Dendritic cell treated with granulocyte-macrophage colony-stimulating factor and Interleukin-4, amounts not matched to agents 40 ng/mL and 50 ng/mL, for 4 days (primary cell): ENCODE data around the gene RAMP1.

Experiments used
- H3K27ac Mint-ChIP-seq: one replicate; pipeline ENCODE4 v1.8.0; 2022; ENCODE audit warnings: mild to moderate bottlenecking, mixed read lengths
- H3K27me3 Mint-ChIP-seq: one replicate; pipeline ENCODE4 v1.8.0; 2022; ENCODE audit warnings: mild to moderate bottlenecking, mixed read lengths
- H3K36me3 Mint-ChIP-seq: one replicate; pipeline ENCODE4 v1.8.0; 2022; ENCODE audit warnings: low read depth, mixed read lengths
- H3K4me1 Mint-ChIP-seq: one replicate; pipeline ENCODE4 v1.8.0; 2022; ENCODE audit warnings: low read depth, mixed read lengths
- H3K4me3 Mint-ChIP-seq: one replicate; pipeline ENCODE4 v1.8.0; 2022; ENCODE audit warnings: mild to moderate bottlenecking, moderate library complexity, mixed read lengths
- H3K9me3 Mint-ChIP-seq: one replicate; pipeline ENCODE4 v1.8.0; 2022; ENCODE audit warnings: mixed read lengths
- intact Hi-C: fragments of 100-400 bp; cut with micrococcal nuclease; formaldehyde crosslinking; loops from one replicate; pipeline ENCODE4 v1.15.0; 2022

RAMP1 gene

DNA sequence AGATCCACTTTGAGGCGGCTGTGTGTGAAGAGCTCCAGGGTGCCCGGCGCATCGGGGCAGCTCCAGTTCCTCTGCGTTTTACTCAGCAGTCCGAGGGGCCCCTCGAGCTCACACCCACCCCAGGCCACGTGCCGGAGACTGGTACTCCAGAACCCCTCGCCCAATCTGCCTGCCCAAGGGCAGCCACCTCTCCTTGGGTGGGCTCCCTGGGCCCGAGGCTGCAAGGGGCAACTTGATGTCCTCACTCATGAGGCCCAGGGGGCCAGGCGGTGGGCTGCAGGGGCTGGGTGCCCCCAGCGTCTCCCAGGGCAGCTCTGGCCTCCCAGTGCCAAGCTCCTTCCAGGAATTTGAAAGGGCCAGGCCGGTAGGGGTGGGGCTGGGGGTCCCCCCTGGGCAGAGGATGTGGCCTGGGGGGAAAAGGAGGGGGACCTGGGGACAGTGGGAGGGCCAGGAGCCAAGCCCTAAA, 16.7 kb downstream of the RAMP1 start:
- peaks cover 36% of the 10 kb centered on the region for H3K27me3 Mint-ChIP-seq

DNA sequence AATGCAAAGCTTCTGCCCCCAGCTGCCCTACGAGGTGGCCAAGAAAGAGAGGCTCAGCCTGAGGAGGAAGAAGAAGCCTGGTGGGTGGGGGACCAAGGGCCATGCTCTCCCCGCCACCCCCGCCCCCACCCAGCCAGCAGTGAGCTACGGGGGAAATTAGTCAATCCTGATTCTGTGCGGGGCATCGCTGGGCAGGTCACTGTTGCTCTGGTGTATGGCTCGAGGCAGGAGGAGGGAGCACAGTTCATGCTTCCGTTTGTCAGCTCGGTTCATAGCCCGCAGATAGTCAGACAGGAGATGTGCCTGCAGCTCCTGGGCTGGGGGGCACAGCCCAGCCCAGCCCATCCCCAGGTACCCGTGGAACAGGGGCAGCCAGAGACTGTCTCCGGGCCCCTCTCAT, 17.1 kb downstream of the RAMP1 start:
- H3K27me3 Mint-ChIP-seq: peaks cover 33% of the 10 kb centered on the region
- no peaks in the 10 kb centered on the region for H3K9me3 Mint-ChIP-seq
- H3K27ac Mint-ChIP-seq: peak overlapping the region; percentile 60
- intact Hi-C loops: no loop called here
- no peak overlapping the region for H3K4me3 Mint-ChIP-seq
- peaks cover 97% of the 10 kb centered on the region for H3K36me3 Mint-ChIP-seq
- H3K4me1 Mint-ChIP-seq: peaks cover 82% of the 10 kb centered on the region

More for the DNA sequence above, 16.7 kb downstream of the RAMP1 start:
- Mint-ChIP-seq H3K9me3 (no peaks in the 10 kb centered on the region), H3K4me1 (peaks cover 82% of the 10 kb centered on the region), H3K36me3 (peaks cover 97% of the 10 kb centered on the region), H3K27ac (peak overlapping the region; percentile 60), H3K4me3 (no peak overlapping the region)
- intact Hi-C loops: no loop called here

DNA sequence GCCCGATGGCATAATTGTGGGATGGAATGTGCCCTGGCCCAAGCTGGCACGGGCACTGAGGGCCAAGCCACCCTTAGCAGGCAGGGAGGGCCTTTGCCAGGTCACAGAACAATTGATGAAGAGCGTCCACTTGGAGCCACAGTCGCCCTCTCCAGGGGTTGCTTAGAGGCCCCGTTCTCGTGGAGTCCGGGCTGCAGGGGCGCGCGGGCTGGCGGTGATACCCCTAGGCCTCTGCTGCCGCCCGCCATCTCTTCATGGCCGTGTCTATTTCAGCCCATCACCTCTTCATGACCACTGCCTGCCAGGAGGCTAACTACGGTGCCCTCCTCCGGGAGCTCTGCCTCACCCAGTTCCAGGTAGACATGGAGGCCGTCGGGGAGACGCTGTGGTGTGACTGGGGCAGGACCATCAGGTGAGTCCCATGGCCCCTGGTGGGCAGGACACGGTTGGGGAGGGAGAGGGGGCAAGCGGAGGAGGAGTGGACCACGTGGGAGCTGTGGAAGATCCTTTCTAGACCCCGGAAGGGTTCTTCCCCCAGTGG, 17.6 kb downstream of the RAMP1 start:
- Mint-ChIP-seq H3K27ac (peak overlapping the region; percentile 60), H3K4me1 (peaks cover 79% of the 10 kb centered on the region), H3K27me3 (peaks cover 31% of the 10 kb centered on the region), H3K4me3 (no peak overlapping the region), H3K9me3 (no peaks in the 10 kb centered on the region), H3K36me3 (peaks cover 97% of the 10 kb centered on the region)
- intact Hi-C loops: no loop called here

DNA sequence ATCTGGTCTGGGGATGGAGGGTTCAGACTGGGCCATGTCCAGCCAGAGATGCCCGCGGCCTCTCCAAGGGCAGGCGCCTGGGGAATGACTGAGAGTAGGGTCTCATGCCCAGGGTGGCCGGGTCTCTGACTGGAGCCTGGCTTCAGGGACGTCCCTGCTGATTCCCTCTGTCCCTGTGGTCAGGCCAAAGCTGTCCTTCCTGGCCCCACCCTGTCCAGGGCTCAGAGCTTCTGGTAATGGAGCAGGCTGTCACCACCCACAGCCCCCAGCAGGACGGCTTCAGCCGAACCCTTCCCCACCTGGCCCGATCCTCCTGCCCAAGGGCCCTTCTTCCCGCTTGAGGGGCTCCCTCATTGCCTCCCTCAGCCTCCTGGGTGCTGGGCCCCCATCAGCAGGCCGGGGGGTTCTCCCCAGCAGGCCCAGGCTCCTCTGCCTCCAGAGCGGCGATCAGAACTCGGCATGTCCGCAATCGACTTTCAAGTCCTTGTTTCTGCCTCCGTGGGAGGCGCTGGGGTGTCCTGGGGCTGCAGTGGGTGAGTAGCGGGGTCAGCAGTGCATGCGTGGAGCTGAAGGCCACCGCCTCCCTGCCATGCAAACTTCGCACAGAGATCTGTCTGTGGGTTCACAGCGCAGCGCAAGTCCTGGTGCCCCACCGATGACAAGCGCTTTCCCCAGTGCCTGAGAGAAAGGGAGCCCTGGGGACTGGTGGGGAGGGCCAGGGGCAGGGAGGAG, 18.3 kb downstream of the RAMP1 start:
- peak overlapping the region; percentile 60 for H3K27ac Mint-ChIP-seq
- H3K27me3 Mint-ChIP-seq: peaks cover 25% of the 10 kb centered on the region
- H3K9me3 Mint-ChIP-seq: no peaks in the 10 kb centered on the region
- H3K4me1 Mint-ChIP-seq: peaks cover 79% of the 10 kb centered on the region
- H3K4me3 Mint-ChIP-seq: no peak overlapping the region
- intact Hi-C loops: no loop called here
- H3K36me3 Mint-ChIP-seq: peaks cover 97% of the 10 kb centered on the region

DNA sequence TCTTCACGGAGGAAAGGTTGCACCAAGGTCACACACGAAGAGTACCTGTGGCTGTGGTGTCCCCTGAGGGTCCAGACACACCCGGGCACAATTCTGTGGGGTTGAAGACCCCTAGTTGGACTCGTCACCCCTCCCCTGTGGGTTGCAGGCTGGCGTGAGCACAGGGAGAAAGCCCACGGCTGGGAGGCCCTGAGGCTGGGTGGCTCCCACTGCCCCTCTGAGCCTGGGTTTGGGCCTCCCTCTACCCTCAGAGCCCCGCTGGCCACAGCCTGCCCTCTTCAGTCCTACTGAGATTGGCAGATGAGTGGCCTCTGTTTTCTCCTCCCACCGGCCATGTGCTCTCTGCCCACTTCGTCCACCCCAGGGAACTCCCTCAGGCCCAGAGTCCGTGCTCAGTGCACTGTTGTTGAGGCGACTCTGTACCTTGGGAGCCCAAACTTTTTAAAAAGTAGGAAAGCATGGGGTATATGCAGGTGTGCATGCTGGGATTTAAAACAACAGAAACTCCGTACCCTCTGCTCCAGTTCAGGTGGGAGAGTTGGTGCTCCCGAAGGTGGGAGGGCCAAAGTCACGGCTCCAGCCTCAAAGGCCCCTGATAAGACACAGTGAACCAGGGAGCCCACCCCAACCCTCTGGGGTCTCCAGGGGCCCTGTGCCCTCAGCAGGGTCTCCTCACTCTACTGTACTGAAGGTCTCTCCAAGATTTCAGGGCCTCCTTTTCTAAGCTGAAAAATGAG, 19.1 kb downstream of the RAMP1 start:
- peaks cover 99% of the 10 kb centered on the region for H3K36me3 Mint-ChIP-seq
- H3K4me3 Mint-ChIP-seq: no peak overlapping the region
- intact Hi-C loops: no loop called here

DNA sequence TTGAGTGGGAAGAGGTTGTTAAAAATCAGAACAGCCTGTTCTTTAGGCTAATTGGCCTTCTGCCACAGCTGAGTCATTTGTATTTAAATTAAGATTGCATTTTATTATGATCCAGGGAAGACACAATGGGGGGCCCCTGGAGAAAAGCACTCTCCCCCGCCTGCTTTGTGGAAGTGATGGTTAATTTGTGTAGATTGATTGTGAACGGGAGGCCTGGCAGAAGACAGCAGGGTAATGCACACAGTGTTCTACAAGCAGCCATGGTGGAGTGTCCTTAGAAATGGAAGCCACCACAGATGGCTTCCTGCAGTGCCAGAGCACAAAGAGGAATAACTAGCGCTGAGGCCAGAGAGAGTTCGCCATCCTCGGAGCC, 19.6 kb downstream of the RAMP1 start:
- no peaks in the 10 kb centered on the region for H3K9me3 Mint-ChIP-seq
- peak overlapping the region; percentile 72 for H3K27ac Mint-ChIP-seq
- H3K4me3 Mint-ChIP-seq: no peak overlapping the region
- H3K27me3 Mint-ChIP-seq: peaks cover 15% of the 10 kb centered on the region
- peaks cover 99% of the 10 kb centered on the region for H3K36me3 Mint-ChIP-seq
- H3K4me1 Mint-ChIP-seq: peaks cover 79% of the 10 kb centered on the region
- intact Hi-C loops: no loop called here

More for the DNA sequence above, 19.1 kb downstream of the RAMP1 start:
- Mint-ChIP-seq H3K9me3 (no peaks in the 10 kb centered on the region), H3K4me1 (peaks cover 79% of the 10 kb centered on the region), H3K27me3 (peaks cover 20% of the 10 kb centered on the region), H3K27ac (peak overlapping the region; percentile 72)

DNA sequence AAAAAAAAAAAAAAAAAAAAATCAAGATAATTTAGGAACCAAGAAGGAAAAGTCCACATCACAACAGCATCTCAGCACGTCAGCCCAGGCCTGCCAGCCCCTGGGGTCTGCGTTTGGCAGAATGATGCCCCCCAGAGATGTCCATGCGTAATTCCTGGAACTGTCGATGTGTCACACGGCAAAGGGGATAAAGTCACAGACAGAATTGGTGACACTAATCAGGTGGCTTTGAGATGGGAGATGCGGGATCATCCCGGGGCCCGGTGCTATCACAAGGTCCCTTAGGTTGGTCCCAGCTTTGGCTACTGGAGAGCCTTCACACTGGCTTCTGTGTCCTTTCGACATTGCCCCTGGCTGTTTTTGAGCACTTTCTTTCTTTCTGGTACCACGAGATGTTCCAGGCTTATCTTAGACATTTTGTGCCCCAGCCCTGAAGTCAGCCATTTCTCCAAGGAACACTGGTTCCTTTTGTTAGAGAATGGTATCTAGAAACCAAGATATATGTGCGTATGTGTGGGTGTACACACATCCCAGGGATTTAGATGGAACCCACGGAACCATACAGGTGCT, 20.7 kb downstream of the RAMP1 start:
- intact Hi-C loops: no loop called here
- H3K4me3 Mint-ChIP-seq: no peak overlapping the region
- H3K36me3 Mint-ChIP-seq: peaks cover 99% of the 10 kb centered on the region

DNA sequence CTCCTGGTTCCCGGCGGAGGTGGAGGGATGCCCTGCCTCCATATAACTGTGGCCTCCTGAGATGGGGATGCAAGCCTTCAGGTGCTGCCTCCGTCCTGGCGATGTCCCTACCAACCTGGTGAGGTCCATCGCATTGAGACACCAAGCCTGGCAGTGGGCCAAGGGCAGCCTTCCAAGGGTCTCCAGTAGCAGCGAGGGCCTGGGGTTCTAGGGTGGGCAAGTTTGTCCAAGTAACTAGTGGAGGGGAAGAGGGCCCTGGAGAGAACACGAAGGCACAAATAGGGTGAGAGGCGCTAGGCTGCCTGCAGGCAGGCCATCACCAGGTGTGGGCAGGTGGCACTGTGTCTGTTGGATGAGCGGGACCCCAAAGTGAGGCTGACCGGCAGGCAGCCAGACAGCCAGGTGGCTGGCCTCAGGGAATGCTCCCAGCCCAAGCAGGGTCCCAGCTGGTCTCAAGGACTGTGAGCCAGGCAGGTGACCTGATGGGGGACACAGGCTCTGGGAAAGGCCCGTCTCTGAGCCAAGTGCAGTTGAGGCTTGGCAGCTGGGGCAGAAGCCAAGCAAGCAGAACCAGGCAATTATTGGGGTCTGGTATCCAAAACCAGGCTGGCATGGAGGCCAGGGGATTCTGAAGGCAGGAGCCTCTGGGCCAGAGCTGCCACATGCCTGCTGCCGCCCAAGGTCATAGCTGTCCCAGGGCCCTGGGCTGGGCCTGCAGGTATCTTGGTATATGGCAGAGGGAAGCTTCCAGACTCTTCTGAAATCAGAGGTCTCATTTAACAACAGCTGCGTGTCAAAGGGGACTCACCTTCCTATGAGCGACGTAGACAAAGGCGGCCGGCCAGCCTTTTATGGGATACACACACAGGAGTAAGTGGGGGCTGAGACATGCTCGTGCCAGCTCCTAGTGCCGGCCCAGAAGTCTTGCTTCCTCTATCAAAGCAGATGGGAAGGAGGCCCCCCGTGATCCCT, 23.4 kb downstream of the RAMP1 start:
- Mint-ChIP-seq H3K9me3 (no peaks in the 10 kb centered on the region), H3K27me3 (no peaks in the 10 kb centered on the region), H3K27ac (peak overlapping the region; percentile 97), H3K4me1 (peaks cover 82% of the 10 kb centered on the region), H3K36me3 (peaks cover 99% of the 10 kb centered on the region), H3K4me3 (no peak overlapping the region)
- intact Hi-C loops: no loop called here

More for the DNA sequence above, 20.7 kb downstream of the RAMP1 start:
- Mint-ChIP-seq H3K9me3 (no peaks in the 10 kb centered on the region), H3K4me1 (peaks cover 79% of the 10 kb centered on the region), H3K27ac (peak overlapping the region; percentile 48), H3K27me3 (peaks cover 7% of the 10 kb centered on the region)

DNA sequence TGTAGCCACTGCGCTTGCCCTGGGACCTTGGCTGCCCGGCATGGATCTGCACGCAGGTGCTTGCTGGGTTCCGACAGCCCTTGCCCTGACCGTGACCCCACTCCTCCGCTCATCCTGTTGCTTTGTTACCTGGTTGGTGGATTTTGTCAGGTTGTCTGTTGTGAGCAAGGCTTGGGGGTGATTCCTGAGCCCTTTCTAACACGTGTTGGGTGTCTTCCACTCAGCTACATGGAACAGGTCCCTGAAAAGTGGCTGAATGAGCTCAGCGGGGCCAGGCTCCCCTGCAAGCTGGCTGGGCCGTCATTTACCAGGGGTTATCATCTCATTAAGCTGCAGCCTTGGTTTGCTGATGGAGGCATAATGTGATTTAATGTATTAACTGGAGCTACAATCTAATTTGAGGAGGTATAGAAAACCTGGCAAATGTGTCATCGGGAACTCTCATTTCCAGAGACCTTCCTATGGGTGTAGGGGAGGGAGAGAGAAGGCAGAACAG, 24.6 kb downstream of the RAMP1 start:
- no peaks in the 10 kb centered on the region for H3K27me3 Mint-ChIP-seq
- no peaks in the 10 kb centered on the region for H3K9me3 Mint-ChIP-seq
- H3K4me3 Mint-ChIP-seq: no peak overlapping the region
- peak overlapping the region; percentile 97 for H3K27ac Mint-ChIP-seq
- intact Hi-C loops: no loop called here
- H3K4me1 Mint-ChIP-seq: peaks cover 82% of the 10 kb centered on the region
- peaks cover 90% of the 10 kb centered on the region for H3K36me3 Mint-ChIP-seq

DNA sequence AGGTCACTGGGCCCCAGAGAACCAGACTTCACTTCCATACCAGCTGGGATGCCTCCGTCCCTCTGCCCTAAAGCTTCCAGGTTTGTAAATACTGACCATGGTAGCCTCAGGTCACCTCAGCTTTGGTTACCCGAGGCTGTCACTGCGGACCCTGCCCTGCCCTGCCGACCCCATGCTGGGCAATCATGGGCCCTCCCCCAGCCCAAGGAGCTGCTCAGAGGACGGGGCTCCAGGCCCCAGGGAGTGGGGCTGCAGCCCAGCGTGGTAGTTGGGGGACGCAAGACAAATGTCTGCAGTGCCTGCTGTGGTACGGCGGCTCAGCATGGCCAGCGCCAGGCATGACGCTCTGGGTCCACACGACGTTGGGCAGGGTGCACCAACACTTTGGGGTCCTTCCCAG, 25.3 kb downstream of the RAMP1 start:
- peak overlapping the region; percentile 30 for H3K4me3 Mint-ChIP-seq
- H3K27ac Mint-ChIP-seq: peak overlapping the region; percentile 97
- H3K36me3 Mint-ChIP-seq: peaks cover 91% of the 10 kb centered on the region
- H3K4me1 Mint-ChIP-seq: peaks cover 86% of the 10 kb centered on the region
- no peaks in the 10 kb centered on the region for H3K9me3 Mint-ChIP-seq
- intact Hi-C loops: no loop called here
- no peaks in the 10 kb centered on the region for H3K27me3 Mint-ChIP-seq

DNA sequence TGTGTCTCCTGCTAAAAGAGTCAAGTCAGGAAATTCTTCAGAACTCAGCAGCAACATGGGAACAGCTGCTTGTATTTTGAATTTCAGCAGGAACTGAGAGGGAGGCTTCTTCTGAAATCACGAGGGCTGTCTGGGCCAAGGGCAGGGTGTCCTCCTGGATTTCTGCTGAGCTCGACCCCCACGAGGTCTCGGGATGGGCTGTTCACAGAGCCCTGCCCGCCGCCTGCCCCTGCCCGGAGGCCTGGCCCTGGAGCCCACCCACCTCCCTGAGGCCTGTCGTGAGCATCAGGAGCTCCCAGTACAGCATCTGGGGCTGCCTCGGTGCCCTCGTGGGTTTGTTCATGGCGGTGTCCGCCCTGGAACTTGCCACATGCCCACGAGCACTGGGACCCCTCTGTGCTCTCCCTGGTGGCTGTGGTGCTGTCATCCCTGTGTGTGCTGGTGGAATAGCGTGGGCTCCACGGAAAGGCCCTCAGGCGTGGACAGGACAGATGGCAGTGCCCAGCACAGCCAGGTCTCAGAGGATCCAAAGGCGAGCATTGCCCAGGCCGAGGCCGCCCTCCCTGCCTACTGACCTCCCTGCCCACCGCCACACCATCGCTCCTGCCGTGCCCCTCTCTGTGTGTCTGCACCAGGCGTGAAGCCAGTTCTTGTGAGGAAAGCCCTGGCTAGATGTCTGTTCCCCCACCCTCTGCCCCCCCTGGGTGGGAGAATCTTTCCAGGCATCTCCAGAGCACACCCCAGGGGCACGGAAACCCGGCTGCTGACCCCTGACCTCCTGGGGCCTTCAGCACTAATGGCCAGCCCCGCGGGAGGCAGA, 25.9 kb downstream of the RAMP1 start:
- H3K36me3 Mint-ChIP-seq: peaks cover 91% of the 10 kb centered on the region
- H3K9me3 Mint-ChIP-seq: no peaks in the 10 kb centered on the region
- peaks cover 91% of the 10 kb centered on the region for H3K4me1 Mint-ChIP-seq
- peak overlapping the region; percentile 30 for H3K4me3 Mint-ChIP-seq
- intact Hi-C loops: no loop called here
- no peaks in the 10 kb centered on the region for H3K27me3 Mint-ChIP-seq
- H3K27ac Mint-ChIP-seq: peak overlapping the region; percentile 97

DNA sequence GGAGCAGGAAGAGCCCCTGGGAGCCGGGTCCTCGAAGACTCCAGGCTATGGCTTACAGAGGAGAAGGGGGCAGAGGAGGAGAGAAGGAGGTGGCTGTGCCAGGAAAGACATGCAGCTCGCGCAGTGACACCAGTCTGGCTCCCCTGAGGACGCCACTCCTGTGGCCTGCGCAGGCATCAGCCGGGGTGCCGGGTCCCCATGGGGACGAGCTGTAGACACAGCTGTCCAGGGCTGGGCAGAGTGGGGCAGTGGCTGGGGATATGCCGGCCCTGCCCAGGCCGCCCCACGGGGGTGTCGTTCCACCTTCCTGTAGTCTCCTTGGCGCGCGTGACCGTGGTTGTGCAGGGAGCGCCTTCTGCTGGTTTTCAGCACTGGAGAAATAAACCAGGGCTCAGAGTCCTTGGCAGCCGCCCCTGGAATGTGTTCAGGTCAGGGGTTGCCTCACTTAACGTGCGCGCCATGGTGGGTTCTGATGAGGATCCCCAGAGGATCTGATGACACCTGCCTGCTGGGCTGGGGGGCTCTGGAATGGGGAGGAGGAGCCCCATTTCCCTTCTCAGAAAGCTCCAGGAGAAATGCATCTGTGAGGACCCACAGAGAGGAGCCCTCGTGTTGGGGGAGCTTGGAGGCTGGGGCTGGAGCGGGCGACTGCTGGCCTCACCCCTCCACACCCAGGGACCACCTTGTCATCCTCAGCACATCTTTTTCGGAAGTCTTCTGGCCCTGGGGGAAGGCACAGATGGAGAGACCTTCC, 26.7 kb downstream of the RAMP1 start:
- Mint-ChIP-seq H3K27me3 (no peaks in the 10 kb centered on the region), H3K4me3 (peak overlapping the region; percentile 20), H3K9me3 (no peaks in the 10 kb centered on the region), H3K27ac (peak overlapping the region; percentile 97), H3K36me3 (peaks cover 85% of the 10 kb centered on the region), H3K4me1 (peaks cover 93% of the 10 kb centered on the region)
- intact Hi-C loops: no loop called here
